WTC11 (cell line): ENCODE results near the gene SSH2. TPM values are rescaled to one million over a fixed set of nuclear protein-coding genes. Genes with fewer than 3 reads are reported as not detected.
"Not testable (repeated sequence)": the region's sequence is repeated elsewhere in the genome, so short reads cannot be mapped to it uniquely, and the experiment has no call there.

Source experiments
- ATAC-seq: fragments of 200-7000 bp; cut with Tn5 transposase; 2 replicates; pipeline ENCODE4 v1.10.0; 2021; ENCODE audit warnings: mild to moderate bottlenecking, moderate library complexity
- CTCF ChIA-PET: fragments of 300-600 bp; sonication (Branson Sonifier 250); formaldehyde crosslinking; loops from one replicate; lab custom pipeline; 2021; ENCODE audit warnings: antibody characterized with exemption; lab: Charles Lee
- POLR2A ChIA-PET: fragments of 350-600 bp; sonication (Branson Sonifier 250); formaldehyde crosslinking; loops from one replicate; lab custom pipeline; 2021; ENCODE audit warnings: antibody characterized with exemption; lab: Charles Lee
- DNase-seq: peaks from one replicate; pipeline ENCODE4 v3.0.0; 2021; ENCODE audit warnings: low spot score
- H3K27ac Mint-ChIP-seq: 2 replicates; pipeline ENCODE4 v1.8.0; 2021; ENCODE audit warnings: mixed read lengths
- H3K27me3 Mint-ChIP-seq: 2 replicates; pipeline ENCODE4 v1.8.0; 2021; ENCODE audit warnings: low read depth, mild to moderate bottlenecking, moderate library complexity, mixed read lengths
- H3K36me3 Mint-ChIP-seq: 2 replicates; pipeline ENCODE4 v1.8.0; 2021; ENCODE audit warnings: mixed read lengths
- H3K4me1 Mint-ChIP-seq: 2 replicates; pipeline ENCODE4 v1.8.0; 2022; ENCODE audit warnings: mixed read lengths
- H3K4me3 Mint-ChIP-seq: 2 replicates; pipeline ENCODE4 v1.8.0; 2021; ENCODE audit warnings: mild to moderate bottlenecking, moderate library complexity, mixed read lengths
- H3K9me3 Mint-ChIP-seq: 2 replicates; pipeline ENCODE4 v1.8.0; 2021; ENCODE audit warnings: mixed read lengths
- ATF1 ChIP-seq: sonication (generic); formaldehyde crosslinking; IDR thresholded peaks from 2 replicates; pipeline ENCODE4 v1.8.1; 2023; ENCODE audit warnings: mild to moderate bottlenecking, moderate library complexity, missing genetic modification reagents
- CREM ChIP-seq: sonication (generic); formaldehyde crosslinking; IDR thresholded peaks from 2 replicates; pipeline ENCODE4 v1.8.1; 2022; ENCODE audit warnings: mild to moderate bottlenecking, missing genetic modification reagents, moderate library complexity
- ELF4 ChIP-seq: sonication (generic); formaldehyde crosslinking; IDR thresholded peaks from 2 replicates; pipeline ENCODE4 v1.8.1; 2022; ENCODE audit warnings: low read depth, mild to moderate bottlenecking, moderate library complexity, missing genetic modification reagents
- FOXP1 ChIP-seq: sonication (generic); formaldehyde crosslinking; IDR thresholded peaks from 2 replicates; pipeline ENCODE4 v1.8.0; 2022; ENCODE audit warnings: missing genetic modification reagents, mild to moderate bottlenecking, moderate library complexity, borderline replicate concordance
- GTF2I ChIP-seq: fragments of 250-450 bp; sonication (Bioruptor Pico); conservative IDR thresholded peaks from 2 replicates; pipeline ENCODE4 v1.4.0; 2021; ENCODE audit warnings: mild to moderate bottlenecking
- JAZF1 ChIP-seq: fragments of 250-450 bp; sonication (Bioruptor Pico); IDR thresholded peaks from 2 replicates; pipeline ENCODE4 v1.9.0; 2021; ENCODE audit warnings: moderate library complexity, mild to moderate bottlenecking, inconsistent platforms
- KAT7 ChIP-seq: sonication (generic); formaldehyde crosslinking; IDR thresholded peaks from 2 replicates; pipeline ENCODE4 v1.8.1; 2023; ENCODE audit warnings: missing genetic modification reagents, mild to moderate bottlenecking, borderline replicate concordance
- NFYB ChIP-seq: sonication (generic); formaldehyde crosslinking; conservative IDR thresholded peaks from 2 replicates; pipeline ENCODE4 v1.8.0; 2022; ENCODE audit warnings: low read depth, missing genetic modification reagents
- NR2C2 ChIP-seq: sonication (generic); formaldehyde crosslinking; IDR thresholded peaks from 2 replicates; pipeline ENCODE4 v1.8.0; 2022; ENCODE audit warnings: mild to moderate bottlenecking, missing genetic modification reagents
- RORB ChIP-seq: fragments of 250-450 bp; sonication (Bioruptor Pico); IDR thresholded peaks from 2 replicates; pipeline ENCODE4 v1.9.0; 2021; ENCODE audit warnings: mild to moderate bottlenecking
- TEAD1 ChIP-seq: sonication (generic); formaldehyde crosslinking; IDR thresholded peaks from 2 replicates; pipeline ENCODE4 v1.8.0; 2022; ENCODE audit warnings: mild to moderate bottlenecking, missing genetic modification reagents
- ZBTB21 ChIP-seq: sonication (generic); formaldehyde crosslinking; IDR thresholded peaks from 2 replicates; pipeline ENCODE4 v1.8.1; 2023; ENCODE audit warnings: mild to moderate bottlenecking, missing genetic modification reagents, borderline replicate concordance
- total RNA-seq: library from RNA; stranded (reverse); gene quantifications from 3 replicates; pipeline ENCODE4 v1.2.3, GENCODE V29; 2021
- TF ChIP-seq, protein P1 (sequence below): sonication (generic); formaldehyde crosslinking; IDR thresholded peaks from 2 replicates; pipeline ENCODE4 v1.8.0; 2022; ENCODE audit warnings: missing genetic modification reagents
- TF ChIP-seq, protein P2 (sequence below): sonication (generic); formaldehyde crosslinking; IDR thresholded peaks from 2 replicates; pipeline ENCODE4 v1.8.0; 2022; ENCODE audit warnings: mild to moderate bottlenecking, missing genetic modification reagents
- TF ChIP-seq, protein P3 (sequence below): sonication (generic); formaldehyde crosslinking; IDR thresholded peaks from 2 replicates; pipeline ENCODE4 v1.8.0; 2022; ENCODE audit warnings: mild to moderate bottlenecking, missing genetic modification reagents
- TF ChIP-seq, protein P4 (sequence below): fragments of 200-600 bp; IDR thresholded peaks from 2 replicates; pipeline ENCODE4 v1.8.0; 2022; ENCODE audit warnings: antibody characterized with exemption

SSH2 gene
- total RNA-seq, 1 experiment from 2014 or later: 14.3 TPM

DNA sequence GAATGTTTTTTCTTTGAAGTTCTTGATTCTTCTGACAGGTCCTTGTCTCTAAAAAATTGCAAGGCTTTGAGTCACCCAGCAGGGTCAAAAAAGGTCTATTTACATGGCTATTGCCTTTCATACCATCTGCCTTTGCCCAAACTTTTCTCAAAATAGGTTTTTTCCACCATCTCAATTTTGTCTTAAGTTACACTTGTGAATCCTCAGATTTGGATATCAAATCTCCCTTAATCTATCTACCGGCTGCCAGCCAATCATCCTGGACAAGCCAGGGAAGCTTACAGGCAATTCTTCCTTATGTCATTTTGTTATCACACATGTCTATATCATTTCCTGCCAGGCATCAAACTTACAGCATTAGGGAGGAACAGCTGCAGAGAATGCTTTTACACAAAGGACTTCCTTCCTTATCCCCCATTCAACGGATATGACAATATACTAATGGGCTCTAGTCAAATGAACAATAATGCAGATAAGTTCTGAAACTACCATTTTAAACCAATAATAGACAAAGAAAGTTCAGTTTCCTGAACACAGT, 203.2 kb downstream of the SSH2 start (continued):
- TF ChIP-seq FOXP1 (CRISPR knock-in tag) (no peak), RORB (CRISPR knock-in tag) (no peak)

DNA sequence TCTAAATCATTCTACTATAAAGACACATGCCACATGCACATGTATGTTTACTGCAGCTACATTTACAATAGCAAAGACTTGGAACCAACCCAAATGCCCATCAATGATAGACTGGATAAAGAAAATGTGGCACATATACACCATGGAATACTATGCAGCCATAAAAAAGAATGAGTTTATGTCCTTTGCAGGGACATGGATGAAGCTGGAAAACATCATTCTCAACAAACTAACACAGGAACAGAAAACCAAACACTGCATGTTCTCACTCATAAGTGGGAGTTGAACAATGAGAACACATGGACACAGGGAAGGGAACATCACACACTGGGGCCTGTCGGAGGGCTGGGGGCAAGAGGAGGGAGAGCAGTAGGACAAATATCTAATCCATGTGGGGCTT, 204.6 kb downstream of the SSH2 start:
- CTCF ChIA-PET, H3K36me3 Mint-ChIP-seq, H3K9me3 Mint-ChIP-seq, H3K27me3 Mint-ChIP-seq, POLR2A ChIA-PET, ATAC-seq, H3K27ac Mint-ChIP-seq, DNase-seq, H3K4me3 Mint-ChIP-seq: not testable (repeated sequence)
- peaks cover 34% of the 10 kb centered on the region for H3K4me1 Mint-ChIP-seq

DNA sequence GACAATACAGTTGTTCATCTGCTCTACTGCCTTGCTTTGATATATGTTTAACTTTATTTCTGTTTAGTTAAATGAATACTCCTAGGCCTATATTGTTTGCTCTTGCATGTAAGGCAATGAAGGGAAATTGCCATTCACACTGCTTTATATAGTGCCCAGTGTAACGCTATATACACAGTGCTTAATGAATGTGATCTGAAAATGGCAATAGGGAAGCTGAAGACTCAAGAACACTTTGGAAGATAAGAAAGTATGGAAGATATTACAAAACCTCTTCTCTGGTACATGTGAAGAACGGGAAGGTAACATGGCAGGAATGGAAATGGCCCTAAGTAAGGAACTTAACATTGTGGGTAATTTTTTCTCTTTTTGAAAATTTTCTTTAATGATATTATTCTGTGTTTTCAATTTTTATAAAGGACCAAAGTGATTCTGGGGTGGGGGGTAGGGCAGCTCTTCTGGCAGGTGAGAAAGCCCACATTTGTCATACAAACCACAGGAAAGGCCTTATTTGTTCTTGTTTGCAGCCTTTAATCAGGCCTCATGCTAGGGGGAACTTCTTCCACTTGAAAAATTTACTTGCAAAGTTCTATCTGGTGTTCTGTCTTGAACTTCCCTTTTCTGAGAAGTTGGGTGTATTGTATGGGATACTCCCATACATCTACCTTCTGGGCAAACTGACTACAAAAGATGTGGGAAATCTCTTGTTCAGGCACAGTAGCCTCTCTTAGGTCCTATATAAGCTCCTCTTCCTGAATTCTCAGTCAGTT, 206.6 kb downstream of the SSH2 start:
- CTCF ChIA-PET: interaction anchor here (0.9 to 1.0 kb wide), 3 partner anchors 41 to 208 kb away, joined by 3 to 5 read pairs (median 4); no protein-coding TSS in a partner anchor
- H3K4me1 Mint-ChIP-seq: peaks cover 43% of the 10 kb centered on the region

More for the DNA sequence above, 206.6 kb downstream of the SSH2 start:
- DNase-seq: no peak
- Mint-ChIP-seq H3K4me3 (no peak overlapping the region), H3K9me3 (peaks cover 5% of the 10 kb centered on the region), H3K27ac (peak overlapping the region; percentile 13; the same call in 1 of the 2 replicates), H3K36me3 (peaks cover 2% of the 10 kb centered on the region; the same call in 1 of the 2 replicates), H3K27me3 (no peaks in the 10 kb centered on the region)
- POLR2A ChIA-PET: no interaction called here
- TF ChIP-seq NR2C2 (no peak), JAZF1 (no peak), NFYB (CRISPR knock-in tag) (no peak), GTF2I (CRISPR knock-in tag) (no peak), ATF1 (CRISPR knock-in tag) (no peak), ELF4 (CRISPR knock-in tag) (no peak), ZBTB21 (CRISPR knock-in tag) (no peak), TEAD1 (no peak), KAT7 (CRISPR knock-in tag) (no peak), CREM (CRISPR knock-in tag) (no peak), FOXP1 (CRISPR knock-in tag) (no peak)
- TF ChIP-seq, protein P1, sequence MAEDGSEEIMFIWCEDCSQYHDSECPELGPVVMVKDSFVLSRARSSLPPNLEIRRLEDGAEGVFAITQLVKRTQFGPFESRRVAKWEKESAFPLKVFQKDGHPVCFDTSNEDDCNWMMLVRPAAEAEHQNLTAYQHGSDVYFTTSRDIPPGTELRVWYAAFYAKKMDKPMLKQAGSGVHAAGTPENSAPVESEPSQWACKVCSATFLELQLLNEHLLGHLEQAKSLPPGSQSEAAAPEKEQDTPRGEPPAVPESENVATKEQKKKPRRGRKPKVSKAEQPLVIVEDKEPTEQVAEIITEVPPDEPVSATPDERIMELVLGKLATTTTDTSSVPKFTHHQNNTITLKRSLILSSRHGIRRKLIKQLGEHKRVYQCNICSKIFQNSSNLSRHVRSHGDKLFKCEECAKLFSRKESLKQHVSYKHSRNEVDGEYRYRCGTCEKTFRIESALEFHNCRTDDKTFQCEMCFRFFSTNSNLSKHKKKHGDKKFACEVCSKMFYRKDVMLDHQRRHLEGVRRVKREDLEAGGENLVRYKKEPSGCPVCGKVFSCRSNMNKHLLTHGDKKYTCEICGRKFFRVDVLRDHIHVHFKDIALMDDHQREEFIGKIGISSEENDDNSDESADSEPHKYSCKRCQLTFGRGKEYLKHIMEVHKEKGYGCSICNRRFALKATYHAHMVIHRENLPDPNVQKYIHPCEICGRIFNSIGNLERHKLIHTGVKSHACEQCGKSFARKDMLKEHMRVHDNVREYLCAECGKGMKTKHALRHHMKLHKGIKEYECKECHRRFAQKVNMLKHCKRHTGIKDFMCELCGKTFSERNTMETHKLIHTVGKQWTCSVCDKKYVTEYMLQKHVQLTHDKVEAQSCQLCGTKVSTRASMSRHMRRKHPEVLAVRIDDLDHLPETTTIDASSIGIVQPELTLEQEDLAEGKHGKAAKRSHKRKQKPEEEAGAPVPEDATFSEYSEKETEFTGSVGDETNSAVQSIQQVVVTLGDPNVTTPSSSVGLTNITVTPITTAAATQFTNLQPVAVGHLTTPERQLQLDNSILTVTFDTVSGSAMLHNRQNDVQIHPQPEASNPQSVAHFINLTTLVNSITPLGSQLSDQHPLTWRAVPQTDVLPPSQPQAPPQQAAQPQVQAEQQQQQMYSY: no peak
- TF ChIP-seq, protein P2, sequence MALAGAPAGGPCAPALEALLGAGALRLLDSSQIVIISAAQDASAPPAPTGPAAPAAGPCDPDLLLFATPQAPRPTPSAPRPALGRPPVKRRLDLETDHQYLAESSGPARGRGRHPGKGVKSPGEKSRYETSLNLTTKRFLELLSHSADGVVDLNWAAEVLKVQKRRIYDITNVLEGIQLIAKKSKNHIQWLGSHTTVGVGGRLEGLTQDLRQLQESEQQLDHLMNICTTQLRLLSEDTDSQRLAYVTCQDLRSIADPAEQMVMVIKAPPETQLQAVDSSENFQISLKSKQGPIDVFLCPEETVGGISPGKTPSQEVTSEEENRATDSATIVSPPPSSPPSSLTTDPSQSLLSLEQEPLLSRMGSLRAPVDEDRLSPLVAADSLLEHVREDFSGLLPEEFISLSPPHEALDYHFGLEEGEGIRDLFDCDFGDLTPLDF (CRISPR knock-in tag): no peak
- TF ChIP-seq, protein P3, sequence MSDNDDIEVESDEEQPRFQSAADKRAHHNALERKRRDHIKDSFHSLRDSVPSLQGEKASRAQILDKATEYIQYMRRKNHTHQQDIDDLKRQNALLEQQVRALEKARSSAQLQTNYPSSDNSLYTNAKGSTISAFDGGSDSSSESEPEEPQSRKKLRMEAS (CRISPR knock-in tag): no peak
- TF ChIP-seq, protein P4, sequence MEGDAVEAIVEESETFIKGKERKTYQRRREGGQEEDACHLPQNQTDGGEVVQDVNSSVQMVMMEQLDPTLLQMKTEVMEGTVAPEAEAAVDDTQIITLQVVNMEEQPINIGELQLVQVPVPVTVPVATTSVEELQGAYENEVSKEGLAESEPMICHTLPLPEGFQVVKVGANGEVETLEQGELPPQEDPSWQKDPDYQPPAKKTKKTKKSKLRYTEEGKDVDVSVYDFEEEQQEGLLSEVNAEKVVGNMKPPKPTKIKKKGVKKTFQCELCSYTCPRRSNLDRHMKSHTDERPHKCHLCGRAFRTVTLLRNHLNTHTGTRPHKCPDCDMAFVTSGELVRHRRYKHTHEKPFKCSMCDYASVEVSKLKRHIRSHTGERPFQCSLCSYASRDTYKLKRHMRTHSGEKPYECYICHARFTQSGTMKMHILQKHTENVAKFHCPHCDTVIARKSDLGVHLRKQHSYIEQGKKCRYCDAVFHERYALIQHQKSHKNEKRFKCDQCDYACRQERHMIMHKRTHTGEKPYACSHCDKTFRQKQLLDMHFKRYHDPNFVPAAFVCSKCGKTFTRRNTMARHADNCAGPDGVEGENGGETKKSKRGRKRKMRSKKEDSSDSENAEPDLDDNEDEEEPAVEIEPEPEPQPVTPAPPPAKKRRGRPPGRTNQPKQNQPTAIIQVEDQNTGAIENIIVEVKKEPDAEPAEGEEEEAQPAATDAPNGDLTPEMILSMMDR: no peak
- no peak for ATAC-seq
